Measurements from ENCODE around the gene TMEM26.
A peak's percentile ranks its signal among the peaks of the same experiment; 100 is the strongest.
"Not testable (repeated sequence)": the region's sequence is repeated elsewhere in the genome, so short reads cannot be mapped to it uniquely, and the experiment has no call there.

The TMEM26 gene

GRCh38 chr10:61385231-61386001 lies 67.8 kb downstream of the TMEM26 start:
- Histone ChIP-seq H3K4me3 (no peak overlapping the region), H4K20me1 (no peaks in the 10 kb centered on the region)
- no peak for TF ChIP-seq Cebpa-rat (IDR thresholded peaks at IDR 0.05)

GRCh38 chr10:61381153-61381552 lies 72.0 kb downstream of the TMEM26 start:
- H3K9me3 ChIP-seq: peaks cover 17% of the 10 kb centered on the region
- not testable (repeated sequence) for H3K27me3 ChIP-seq, H3K4me1 ChIP-seq, H3K36me3 ChIP-seq, H3K27ac ChIP-seq, H3K4me2 ChIP-seq, H4K20me1 ChIP-seq, H3K4me3 ChIP-seq, H3K9ac ChIP-seq

More at GRCh38 chr10:61385231-61386001, 67.8 kb downstream of the TMEM26 start:
- H3K27me3 ChIP-seq: no peaks in the 10 kb centered on the region
- no peaks in the 10 kb centered on the region for H3K4me1 ChIP-seq
- no peaks in the 10 kb centered on the region for H3K9me3 ChIP-seq
- H3K36me3 ChIP-seq: no peaks in the 10 kb centered on the region
- no peak overlapping the region for H3K4me2 ChIP-seq
- H3K27ac ChIP-seq: no peak overlapping the region
- no peak overlapping the region for H3K9ac ChIP-seq

GRCh38 chr10:61378865-61379264 lies 74.3 kb downstream of the TMEM26 start:
- H3K4me1 ChIP-seq: no peaks in the 10 kb centered on the region
- no peak for TF ChIP-seq Cebpa-rat (IDR thresholded peaks at IDR 0.05)
- no peak overlapping the region for H3K4me2 ChIP-seq
- no peak overlapping the region for H3K27ac ChIP-seq
- H3K36me3 ChIP-seq: no peaks in the 10 kb centered on the region
- H3K4me3 ChIP-seq: no peak overlapping the region
- H3K27me3 ChIP-seq: no peaks in the 10 kb centered on the region
- no peaks in the 10 kb centered on the region for H4K20me1 ChIP-seq
- no peak overlapping the region for H3K9ac ChIP-seq
- peaks cover 26% of the 10 kb centered on the region for H3K9me3 ChIP-seq

- H4K20me1 ChIP-seq: no peaks in the 10 kb centered on the region
- H3K9me3 ChIP-seq: peaks cover 26% of the 10 kb centered on the region
- no peak overlapping the region for H3K4me2 ChIP-seq
- H3K27me3 ChIP-seq: no peaks in the 10 kb centered on the region
- H3K4me1 ChIP-seq: no peaks in the 10 kb centered on the region
- H3K4me3 ChIP-seq: no peak overlapping the region
- H3K9ac ChIP-seq: no peak overlapping the region
- no peak for TF ChIP-seq Cebpa-rat (IDR thresholded peaks at IDR 0.05)
- no peak overlapping the region for H3K27ac ChIP-seq
- no peaks in the 10 kb centered on the region for H3K36me3 ChIP-seq
Observed at GRCh38 chr10:61376908-61377368, 76.2 kb downstream of the TMEM26 start.

GRCh38 chr10:61376377-61376776 lies 76.8 kb downstream of the TMEM26 start:
- Histone ChIP-seq H3K9ac (no peak overlapping the region), H3K4me1 (no peaks in the 10 kb centered on the region), H3K36me3 (no peaks in the 10 kb centered on the region), H3K4me2 (no peak overlapping the region), H3K9me3 (peaks cover 26% of the 10 kb centered on the region), H4K20me1 (no peaks in the 10 kb centered on the region), H3K27ac (no peak overlapping the region), H3K4me3 (no peak overlapping the region), H3K27me3 (no peaks in the 10 kb centered on the region)
- TF ChIP-seq Cebpa-rat (IDR thresholded peaks at IDR 0.05): peak; percentile 65; the same call in 1 of the 2 replicates

- no peak overlapping the region for H3K4me3 ChIP-seq
- H3K27me3 ChIP-seq: no peaks in the 10 kb centered on the region
- H4K20me1 ChIP-seq: no peaks in the 10 kb centered on the region
- TF ChIP-seq Cebpa-rat (IDR thresholded peaks at IDR 0.05): no peak
- H3K4me2 ChIP-seq: no peak overlapping the region
- no peaks in the 10 kb centered on the region for H3K9me3 ChIP-seq
- no peak overlapping the region for H3K9ac ChIP-seq
- no peaks in the 10 kb centered on the region for H3K4me1 ChIP-seq
- H3K36me3 ChIP-seq: no peaks in the 10 kb centered on the region
- H3K27ac ChIP-seq: no peak overlapping the region
Observed at GRCh38 chr10:61366365-61366764, 86.8 kb downstream of the TMEM26 start.

- H3K9me3 ChIP-seq: no peaks in the 10 kb centered on the region
- no peaks in the 10 kb centered on the region for H4K20me1 ChIP-seq
- H3K36me3 ChIP-seq: no peaks in the 10 kb centered on the region
- no peaks in the 10 kb centered on the region for H3K27me3 ChIP-seq
- no peaks in the 10 kb centered on the region for H3K4me1 ChIP-seq
- H3K4me3 ChIP-seq: no peak overlapping the region
- no peak for TF ChIP-seq Cebpa-rat (IDR thresholded peaks at IDR 0.05)
- H3K27ac ChIP-seq: no peak overlapping the region
- H3K4me2 ChIP-seq: no peak overlapping the region
- H3K9ac ChIP-seq: no peak overlapping the region
Observed at GRCh38 chr10:61364619-61365018, 88.6 kb downstream of the TMEM26 start.

- no peaks in the 10 kb centered on the region for H3K27me3 ChIP-seq
- H3K9ac ChIP-seq: no peak overlapping the region
- H3K4me3 ChIP-seq: no peak overlapping the region
- no peaks in the 10 kb centered on the region for H4K20me1 ChIP-seq
- no peak overlapping the region for H3K4me2 ChIP-seq
- no peaks in the 10 kb centered on the region for H3K36me3 ChIP-seq
- no peaks in the 10 kb centered on the region for H3K9me3 ChIP-seq
- no peak for TF ChIP-seq Cebpa-rat (IDR thresholded peaks at IDR 0.05)
- H3K4me1 ChIP-seq: no peaks in the 10 kb centered on the region
- H3K27ac ChIP-seq: no peak overlapping the region
Observed at GRCh38 chr10:61363006-61363405, 90.2 kb downstream of the TMEM26 start.

- Histone ChIP-seq H3K27ac (no peak overlapping the region), H3K4me3 (no peak overlapping the region), H3K36me3 (no peaks in the 10 kb centered on the region), H4K20me1 (no peaks in the 10 kb centered on the region), H3K4me2 (no peak overlapping the region), H3K9ac (no peak overlapping the region), H3K27me3 (no peaks in the 10 kb centered on the region), H3K4me1 (no peaks in the 10 kb centered on the region), H3K9me3 (no peaks in the 10 kb centered on the region)
- no peak for TF ChIP-seq Cebpa-rat (IDR thresholded peaks at IDR 0.05)
Observed at GRCh38 chr10:61359452-61359851, 93.7 kb downstream of the TMEM26 start.

GRCh38 chr10:61357687-61358086 lies 95.5 kb downstream of the TMEM26 start:
- Histone ChIP-seq H4K20me1 (no peaks in the 10 kb centered on the region), H3K36me3 (no peaks in the 10 kb centered on the region), H3K4me3 (no peak overlapping the region), H3K4me1 (no peaks in the 10 kb centered on the region), H3K9ac (no peak overlapping the region), H3K4me2 (no peak overlapping the region), H3K27ac (no peak overlapping the region), H3K9me3 (no peaks in the 10 kb centered on the region), H3K27me3 (no peaks in the 10 kb centered on the region)
- no peak for TF ChIP-seq Cebpa-rat (IDR thresholded peaks at IDR 0.05)
